KMS-11 (cell line): ENCODE results near the gene ALDH5A1.

Source experiments
- H2AFZ ChIP-seq: fragments of 200-600 bp; sonication (generic); 2 replicates; pipeline ENCODE4 v1.6.1; 2016; ENCODE audit warnings: antibody characterized with exemption, mixed run types, low read depth
- H3K27ac ChIP-seq: fragments of 200-600 bp; sonication (generic); 2 replicates; pipeline ENCODE4 v1.6.1; 2016; ENCODE audit warnings: mild to moderate bottlenecking, mixed run types
- H3K27me3 ChIP-seq: fragments of 200-600 bp; sonication (generic); 2 replicates; pipeline ENCODE4 v1.6.1; 2017; ENCODE audit warnings: mild to moderate bottlenecking, low read depth, mixed run types, moderate library complexity; ENCODE audit not compliant: insufficient read depth
- H3K36me3 ChIP-seq: fragments of 200-600 bp; sonication (generic); 2 replicates; pipeline ENCODE4 v1.6.1; 2017; ENCODE audit warnings: mild to moderate bottlenecking, mixed run types; ENCODE audit not compliant: insufficient read depth
- H3K4me1 ChIP-seq: fragments of 200-600 bp; sonication (generic); 2 replicates; pipeline ENCODE4 v1.6.1; 2016; ENCODE audit warnings: mild to moderate bottlenecking, low read depth, mixed run types; ENCODE audit not compliant: poor library complexity, severe bottlenecking
- H3K4me2 ChIP-seq: fragments of 200-600 bp; sonication (generic); 2 replicates; pipeline ENCODE4 v1.7.0; 2016; ENCODE audit warnings: mild to moderate bottlenecking, mixed run types
- H3K4me3 ChIP-seq: fragments of 200-600 bp; sonication (generic); IDR thresholded peaks from 2 replicates; pipeline ENCODE4 v1.6.1; 2017; ENCODE audit warnings: low read depth, low read length, mixed read lengths; ENCODE audit not compliant: insufficient read depth
- H3K79me2 ChIP-seq: fragments of 200-600 bp; sonication (generic); 2 replicates; pipeline ENCODE4 v1.6.1; 2016; ENCODE audit warnings: low read depth, mixed run types; ENCODE audit not compliant: insufficient read depth
- H3K9ac ChIP-seq: fragments of 200-600 bp; sonication (generic); 2 replicates; pipeline ENCODE4 v1.6.1; 2016; ENCODE audit warnings: mild to moderate bottlenecking, mixed run types
- H4K20me1 ChIP-seq: fragments of 200-600 bp; sonication (generic); 2 replicates; pipeline ENCODE4 v1.6.1; 2016; ENCODE audit warnings: mild to moderate bottlenecking, mixed run types; ENCODE audit not compliant: insufficient read depth
- CTCF ChIP-seq: fragments of 200-600 bp; sonication (generic); conservative IDR thresholded peaks from 2 replicates; pipeline ENCODE4 v1.6.1; 2017; ENCODE audit warnings: low read depth, mild to moderate bottlenecking, antibody characterized with exemption, low read length, moderate library complexity, mixed read lengths

The ALDH5A1 gene

GRCh38 chr6:24549158-24549557 is 54.4 kb downstream of the ALDH5A1 start:
- H3K36me3 ChIP-seq, result no peaks in the 10 kb centered on the region
- H3K79me2 ChIP-seq, result no peaks in the 10 kb centered on the region
- H3K4me3 ChIP-seq, result no peak overlapping the region
- H3K27ac ChIP-seq, result no peak overlapping the region
- H2AFZ ChIP-seq, result no peak overlapping the region
- no peak overlapping the region for H3K4me2 ChIP-seq
- H3K4me1 ChIP-seq, result peaks cover 2% of the 10 kb centered on the region
- no peaks in the 10 kb centered on the region for H3K27me3 ChIP-seq
- TF ChIP-seq CTCF, result no peak
- no peaks in the 10 kb centered on the region for H4K20me1 ChIP-seq
- no peak overlapping the region for H3K9ac ChIP-seq

- no peak overlapping the region for H3K4me3 ChIP-seq
- H3K27ac ChIP-seq, result no peak overlapping the region
- no peak overlapping the region for H3K9ac ChIP-seq
- no peak for TF ChIP-seq CTCF
- H2AFZ ChIP-seq, result no peak overlapping the region
- H3K27me3 ChIP-seq, result no peaks in the 10 kb centered on the region
- H4K20me1 ChIP-seq, result no peaks in the 10 kb centered on the region
- no peak overlapping the region for H3K4me2 ChIP-seq
- peaks cover 9% of the 10 kb centered on the region for H3K4me1 ChIP-seq
- no peaks in the 10 kb centered on the region for H3K36me3 ChIP-seq
- H3K79me2 ChIP-seq, result no peaks in the 10 kb centered on the region
Measured at GRCh38 chr6:24549674-24550353, 55.0 kb downstream of the ALDH5A1 start.

- Histone ChIP-seq H3K4me3 (no peak overlapping the region), H4K20me1 (no peaks in the 10 kb centered on the region), H3K27me3 (no peaks in the 10 kb centered on the region), H3K9ac (no peak overlapping the region), H2AFZ (no peak overlapping the region), H3K79me2 (no peaks in the 10 kb centered on the region), H3K4me1 (peaks cover 12% of the 10 kb centered on the region), H3K36me3 (no peaks in the 10 kb centered on the region), H3K4me2 (no peak overlapping the region), H3K27ac (no peak overlapping the region)
- TF ChIP-seq CTCF, result no peak
Measured at GRCh38 chr6:24551139-24551538, 56.4 kb downstream of the ALDH5A1 start.

GRCh38 chr6:24554474-24554873 is 59.7 kb downstream of the ALDH5A1 start:
- H3K27ac ChIP-seq, result no peak overlapping the region
- no peaks in the 10 kb centered on the region for H3K27me3 ChIP-seq
- TF ChIP-seq CTCF, result no peak
- no peaks in the 10 kb centered on the region for H4K20me1 ChIP-seq
- H3K36me3 ChIP-seq, result no peaks in the 10 kb centered on the region
- no peak overlapping the region for H2AFZ ChIP-seq
- peaks cover 12% of the 10 kb centered on the region for H3K4me1 ChIP-seq
- H3K4me3 ChIP-seq, result no peak overlapping the region
- no peaks in the 10 kb centered on the region for H3K79me2 ChIP-seq
- H3K4me2 ChIP-seq, result peak overlapping the region; percentile 15; the same call in 1 of the 2 replicates
- H3K9ac ChIP-seq, result no peak overlapping the region
